HG02981 (cell line): ENCODE results near the gene MYCL.
"Not testable (repeated sequence)": the region's sequence is repeated elsewhere in the genome, so short reads cannot be mapped to it uniquely, and the experiment has no call there.

ENCODE experiments used
- ATAC-seq: cut with Tn5 transposase; IDR thresholded peaks from one replicate; pipeline ENCODE4 v1.9.1; 2021; ENCODE audit warnings: mild to moderate bottlenecking, moderate library complexity; ENCODE audit not compliant: unreplicated experiment

Gene MYCL

DNA sequence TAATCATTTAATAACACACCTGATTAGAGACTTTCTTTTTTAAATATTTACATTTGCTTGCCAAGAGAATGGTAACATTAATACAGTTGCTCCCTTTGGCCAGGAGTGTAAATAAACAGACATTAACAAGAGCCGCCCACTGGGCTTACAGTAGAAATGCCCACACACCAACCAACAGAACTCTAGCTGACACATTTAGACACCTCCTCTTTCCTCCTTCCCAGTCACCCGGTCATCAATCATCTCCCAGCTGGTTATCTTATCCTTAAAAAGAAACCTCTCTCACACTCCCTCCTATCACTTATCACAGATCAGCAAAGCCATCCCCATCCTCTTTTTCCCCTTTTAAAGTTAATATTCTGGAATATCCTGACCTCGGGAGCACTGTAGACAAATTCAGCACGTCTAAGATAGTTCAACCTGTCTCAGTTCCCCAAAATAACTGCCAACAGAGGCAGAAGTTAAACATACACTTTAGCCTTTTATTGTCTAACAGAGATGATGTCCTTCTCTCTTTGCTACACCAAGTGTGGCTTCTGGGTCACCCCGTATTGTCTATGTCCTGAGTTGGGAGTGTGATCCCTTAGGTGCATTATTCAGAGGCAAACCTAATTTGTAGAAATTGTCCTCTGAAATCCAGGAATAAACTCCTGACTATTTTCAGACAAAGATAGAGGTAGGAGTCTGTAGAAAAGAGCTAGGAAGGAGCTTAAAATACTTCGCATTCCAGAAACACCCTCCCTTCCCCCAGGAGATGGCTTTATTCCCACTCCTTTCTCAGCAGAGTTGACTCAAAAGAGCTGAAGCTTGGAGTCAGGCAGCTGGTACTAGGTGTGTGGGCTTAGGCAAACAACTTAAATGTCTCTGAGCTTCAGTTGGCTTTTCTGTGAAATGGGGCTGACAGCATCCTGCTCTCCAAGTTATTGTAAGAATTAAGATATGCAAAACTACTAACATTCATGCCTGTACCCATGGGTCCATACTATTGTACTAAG, 8.8 kb downstream of the MYCL start:
- no peak for ATAC-seq

DNA sequence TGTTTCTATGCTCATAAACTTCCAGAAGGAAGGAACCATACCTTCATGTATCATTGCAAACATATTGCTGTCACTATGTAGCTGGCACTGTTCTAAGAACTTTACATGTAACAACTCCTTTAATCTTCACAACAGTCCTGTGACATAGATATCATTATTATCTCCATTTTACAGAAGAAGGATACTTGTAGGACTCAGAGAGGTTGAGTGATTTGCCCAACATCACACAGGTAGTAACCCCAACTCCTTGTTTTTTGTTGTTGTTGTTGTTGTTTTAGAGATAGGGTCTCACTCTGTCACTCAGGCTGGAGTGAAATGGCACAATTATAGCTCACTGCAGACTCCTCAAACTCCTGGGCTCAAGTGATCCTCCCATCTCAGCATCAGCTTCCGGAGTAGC, 10.8 kb downstream of the MYCL start:
- no peak for ATAC-seq

DNA sequence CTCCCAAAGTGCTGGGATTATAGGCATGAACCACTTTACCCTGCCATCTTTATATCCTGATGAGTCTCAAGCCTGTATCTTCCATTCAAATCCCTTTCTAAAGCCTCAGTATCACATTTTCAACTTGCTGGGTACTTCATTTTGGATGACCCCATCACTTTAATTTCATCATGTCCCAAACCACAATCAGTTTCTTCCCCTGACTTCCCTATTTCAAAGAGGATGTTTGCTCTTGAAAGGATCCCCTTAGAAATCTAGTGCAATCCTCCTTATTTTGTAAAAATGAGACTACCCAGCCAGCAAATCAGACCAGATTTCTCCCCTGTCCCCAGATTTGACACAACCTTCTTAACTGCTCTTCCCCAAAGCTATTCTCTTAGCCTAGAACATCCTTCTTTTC, 11.4 kb downstream of the MYCL start:
- no peak for ATAC-seq

- no peak for ATAC-seq
Observed at GRCh38 chr1:39886757-39887231, 14.9 kb downstream of the MYCL start.

GRCh38 chr1:39885516-39885915, 16.2 kb downstream of the MYCL start:
- no peak for ATAC-seq

- ATAC-seq = no peak
Observed at GRCh38 chr1:39882152-39882551, 19.6 kb downstream of the MYCL start.

GRCh38 chr1:39877980-39878956, 23.4 kb downstream of the MYCL start:
- no peak for ATAC-seq

- ATAC-seq = no peak
Observed at GRCh38 chr1:39877231-39877778, 24.4 kb downstream of the MYCL start.

- ATAC-seq = no peak
Observed at GRCh38 chr1:39876144-39876543, 25.6 kb downstream of the MYCL start.

GRCh38 chr1:39872698-39873097, 29.0 kb downstream of the MYCL start:
- no peak for ATAC-seq

GRCh38 chr1:39871796-39872195, 29.9 kb downstream of the MYCL start:
- no peak for ATAC-seq

DNA sequence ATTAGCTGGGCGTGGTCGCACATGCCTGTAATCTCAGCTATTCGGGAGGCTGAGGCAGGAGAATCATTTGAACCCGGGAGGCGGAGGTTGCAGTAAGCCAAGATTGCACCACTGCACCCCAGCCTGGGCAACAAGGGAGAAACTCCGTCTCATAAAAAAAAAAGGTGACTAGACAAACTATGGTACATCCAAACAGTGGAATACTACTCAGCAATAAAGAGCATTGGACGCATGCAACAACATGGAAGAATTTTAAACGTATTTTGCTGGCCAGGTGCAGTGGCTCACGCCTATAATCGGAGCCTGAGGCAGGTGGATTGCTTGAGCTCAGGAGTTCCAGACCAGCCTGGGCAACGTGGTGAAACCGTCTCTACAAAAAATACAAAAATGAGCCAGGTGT, 30.7 kb downstream of the MYCL start:
- ATAC-seq = not testable (repeated sequence)

- ATAC-seq = not testable (repeated sequence)
Observed at GRCh38 chr1:39869538-39870112, 32.1 kb downstream of the MYCL start.

DNA sequence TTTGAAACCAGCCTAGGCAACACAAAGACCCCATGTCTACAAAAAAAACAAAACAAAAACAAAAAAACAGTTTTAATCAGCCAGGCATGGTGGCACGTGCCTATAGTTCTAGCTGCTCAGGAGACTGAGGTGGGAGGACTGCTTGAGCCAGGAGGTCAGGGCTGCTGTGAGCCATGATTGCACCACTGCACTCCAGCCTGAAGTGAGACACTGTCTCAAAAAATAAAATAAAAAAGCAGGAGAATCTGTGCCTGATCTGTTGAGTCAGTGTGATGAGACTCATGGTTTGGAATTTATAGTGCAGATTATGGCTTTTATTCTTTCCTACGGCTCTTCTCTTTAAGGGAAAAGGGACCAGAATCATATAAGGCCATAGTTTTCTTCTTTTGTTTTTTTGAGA, 35.0 kb downstream of the MYCL start:
- ATAC-seq = no peak

DNA sequence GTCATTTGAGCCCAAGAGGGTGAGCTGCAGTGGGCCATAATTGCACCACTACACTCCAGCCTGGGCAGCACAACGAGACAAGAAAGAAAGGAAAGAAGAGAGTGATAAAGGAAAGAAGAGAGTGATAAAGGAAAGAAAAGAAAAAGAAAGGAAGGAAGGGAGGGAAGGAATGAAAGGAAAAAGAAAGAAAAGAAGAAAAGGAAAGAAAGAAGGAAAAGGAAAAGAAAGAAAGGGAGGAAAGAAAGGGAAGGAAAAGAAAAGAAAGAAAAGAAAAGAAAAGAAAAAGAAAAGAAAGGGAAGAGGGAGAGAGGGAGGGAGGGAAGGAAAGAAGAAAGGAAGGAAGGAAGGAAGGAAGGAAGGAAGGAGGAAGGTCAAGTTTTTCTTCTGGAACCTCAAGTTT, 36.0 kb downstream of the MYCL start:
- no peak for ATAC-seq

DNA sequence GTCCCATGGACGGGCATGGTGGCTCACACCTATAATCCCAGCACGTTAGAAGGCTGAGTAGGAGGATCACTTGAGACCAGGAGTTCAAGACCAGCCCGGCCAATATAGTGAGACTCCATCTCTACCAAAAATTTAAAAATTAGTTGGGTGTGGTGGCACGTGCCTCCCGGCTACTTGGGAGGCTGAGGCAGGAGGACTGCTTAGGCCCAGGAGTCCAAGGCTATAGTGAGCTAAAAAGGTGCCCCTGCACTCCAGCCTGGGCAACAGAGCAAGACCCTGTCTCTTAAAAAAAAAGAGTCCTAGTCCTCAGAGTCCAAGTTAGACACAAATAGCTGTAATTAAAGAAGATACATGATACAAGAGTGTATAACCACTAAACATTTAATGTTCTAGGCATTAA, 38.5 kb downstream of the MYCL start:
- no peak for ATAC-seq

- ATAC-seq = no peak
Observed at GRCh38 chr1:39861003-39861402, 40.7 kb downstream of the MYCL start.

DNA sequence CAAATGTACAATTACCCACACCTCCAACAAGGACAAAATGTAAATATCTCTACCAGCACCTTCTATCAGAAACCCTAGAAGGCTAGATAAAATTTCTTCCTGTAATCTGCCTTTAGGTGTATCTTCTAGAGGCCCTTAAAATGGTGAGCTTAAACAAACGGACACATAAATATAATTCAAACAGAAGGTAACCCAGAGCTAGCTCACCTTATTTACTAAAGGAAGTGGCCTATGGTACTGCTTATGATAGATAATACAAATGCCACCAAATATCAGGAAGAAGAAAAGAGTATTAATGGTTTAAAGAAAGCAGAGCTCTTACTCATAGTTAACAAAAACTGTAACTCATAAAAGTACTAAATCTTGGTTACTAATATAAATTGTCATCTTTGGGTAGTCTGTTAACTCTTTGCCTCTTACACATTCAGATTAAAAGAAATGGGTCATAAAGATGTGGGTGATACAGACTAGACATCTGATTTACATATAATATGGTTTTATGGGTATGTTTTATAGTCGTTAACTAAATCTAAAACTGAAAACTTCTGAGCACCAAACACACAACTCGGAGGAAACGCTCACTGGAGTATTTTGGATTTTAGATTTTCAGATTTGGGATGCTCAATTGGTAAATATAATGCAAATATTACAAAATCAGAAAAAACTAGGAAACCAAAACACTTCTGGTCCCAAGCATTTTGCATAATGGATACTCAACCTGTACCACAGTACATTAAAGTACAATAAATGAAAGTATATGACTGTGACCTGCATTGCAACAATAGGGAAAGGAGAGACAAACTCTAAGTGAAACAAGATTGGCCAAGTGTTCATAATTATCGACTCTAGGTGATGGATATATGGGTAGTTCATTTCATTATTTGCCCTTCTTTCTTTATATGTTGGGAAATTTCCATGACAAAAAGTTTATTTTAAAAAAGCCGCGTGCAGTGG, 41.6 kb downstream of the MYCL start:
- no peak for ATAC-seq

GRCh38 chr1:39858315-39858714, 43.4 kb downstream of the MYCL start:
- ATAC-seq = no peak
